ENCODE data around the gene B4GALT2. TPM values are rescaled to one million over a fixed set of nuclear protein-coding genes. Genes with fewer than 3 reads are reported as not detected.

Gene B4GALT2
- total and polyA plus RNA-seq, 9 of the 15 experiments (the other 6 are each of a cell fraction or from before 2014, with no cell fraction given): 1.3 to 86.8 (median 43.8) TPM

DNA sequence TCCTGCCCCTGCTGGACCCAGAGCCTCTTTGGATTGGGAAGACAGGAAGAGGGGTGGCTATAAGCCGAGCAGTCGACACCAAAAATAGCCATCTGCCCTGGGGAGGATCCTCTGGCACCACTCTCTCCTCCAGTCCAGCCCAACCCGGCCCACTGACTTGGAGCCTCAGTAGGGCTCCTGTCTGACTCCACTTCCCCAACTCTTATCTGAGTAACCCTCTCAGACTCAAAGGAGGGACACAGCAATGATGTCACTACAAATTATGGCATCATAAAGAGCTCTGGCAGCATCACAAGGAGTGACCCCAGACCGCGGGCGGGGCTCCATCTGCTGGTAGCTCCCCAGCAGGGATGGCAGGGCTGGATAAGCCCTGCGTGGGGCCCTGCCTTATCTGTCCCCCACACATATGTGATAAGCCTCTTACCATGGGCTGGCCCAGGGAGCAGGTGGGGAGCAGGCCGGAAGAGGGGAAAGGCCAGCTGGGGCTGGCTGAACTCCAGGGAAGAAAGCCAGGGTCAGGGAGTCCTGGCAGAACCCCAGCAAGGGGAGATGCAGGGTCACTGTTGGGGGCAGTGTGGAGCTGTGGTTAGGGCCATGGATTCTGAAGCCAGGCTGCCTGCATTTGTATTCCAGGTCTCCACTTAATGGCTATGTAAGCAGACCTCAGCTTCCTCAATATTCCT lies 56.9 kb downstream of the B4GALT2 start (continued):
- TF ChIP-seq XRCC5 (IDR thresholded peaks at IDR 0.05; ENCODE audit: low read depth, low read length): peak; percentile 96
- TF ChIP-seq ZBTB1 (CRISPR knock-in tag; IDR thresholded peaks at IDR 0.05; ENCODE audit: borderline replicate concordance, low read depth): no peak
- TF ChIP-seq RUNX1 (IDR thresholded peaks at IDR 0.05; ENCODE audit: low read depth): peak; percentile 97
- TF ChIP-seq CHD1 (IDR thresholded peaks at IDR 0.05; ENCODE audit: low read length): no peak
- TF ChIP-seq PHF20 (IDR thresholded peaks at IDR 0.05; ENCODE audit: partially characterized antibody): no peak
- TF ChIP-seq ZNF212 (CRISPR knock-in tag; IDR thresholded peaks at IDR 0.05): peak; percentile 88; the same call in 1 of the 2 replicates
- TF ChIP-seq, protein P1, sequence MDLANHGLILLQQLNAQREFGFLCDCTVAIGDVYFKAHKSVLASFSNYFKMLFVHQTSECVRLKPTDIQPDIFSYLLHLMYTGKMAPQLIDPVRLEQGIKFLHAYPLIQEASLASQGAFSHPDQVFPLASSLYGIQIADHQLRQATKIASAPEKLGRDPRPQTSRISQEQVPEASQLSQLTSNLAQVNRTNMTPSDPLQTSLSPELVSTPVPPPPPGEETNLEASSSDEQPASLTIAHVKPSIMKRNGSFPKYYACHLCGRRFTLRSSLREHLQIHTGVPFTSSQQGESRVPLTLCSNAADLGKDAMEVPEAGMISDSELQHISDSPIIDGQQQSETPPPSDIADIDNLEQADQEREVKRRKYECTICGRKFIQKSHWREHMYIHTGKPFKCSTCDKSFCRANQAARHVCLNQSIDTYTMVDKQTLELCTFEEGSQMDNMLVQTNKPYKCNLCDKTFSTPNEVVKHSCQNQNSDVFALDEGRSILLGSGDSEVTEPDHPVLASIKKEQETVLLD (IDR thresholded peaks at IDR 0.05): peak; percentile 87
- peak; percentile 92 for TF ChIP-seq ZNF444 (CRISPR knock-in tag; IDR thresholded peaks at IDR 0.05)
- TF ChIP-seq, protein P2, sequence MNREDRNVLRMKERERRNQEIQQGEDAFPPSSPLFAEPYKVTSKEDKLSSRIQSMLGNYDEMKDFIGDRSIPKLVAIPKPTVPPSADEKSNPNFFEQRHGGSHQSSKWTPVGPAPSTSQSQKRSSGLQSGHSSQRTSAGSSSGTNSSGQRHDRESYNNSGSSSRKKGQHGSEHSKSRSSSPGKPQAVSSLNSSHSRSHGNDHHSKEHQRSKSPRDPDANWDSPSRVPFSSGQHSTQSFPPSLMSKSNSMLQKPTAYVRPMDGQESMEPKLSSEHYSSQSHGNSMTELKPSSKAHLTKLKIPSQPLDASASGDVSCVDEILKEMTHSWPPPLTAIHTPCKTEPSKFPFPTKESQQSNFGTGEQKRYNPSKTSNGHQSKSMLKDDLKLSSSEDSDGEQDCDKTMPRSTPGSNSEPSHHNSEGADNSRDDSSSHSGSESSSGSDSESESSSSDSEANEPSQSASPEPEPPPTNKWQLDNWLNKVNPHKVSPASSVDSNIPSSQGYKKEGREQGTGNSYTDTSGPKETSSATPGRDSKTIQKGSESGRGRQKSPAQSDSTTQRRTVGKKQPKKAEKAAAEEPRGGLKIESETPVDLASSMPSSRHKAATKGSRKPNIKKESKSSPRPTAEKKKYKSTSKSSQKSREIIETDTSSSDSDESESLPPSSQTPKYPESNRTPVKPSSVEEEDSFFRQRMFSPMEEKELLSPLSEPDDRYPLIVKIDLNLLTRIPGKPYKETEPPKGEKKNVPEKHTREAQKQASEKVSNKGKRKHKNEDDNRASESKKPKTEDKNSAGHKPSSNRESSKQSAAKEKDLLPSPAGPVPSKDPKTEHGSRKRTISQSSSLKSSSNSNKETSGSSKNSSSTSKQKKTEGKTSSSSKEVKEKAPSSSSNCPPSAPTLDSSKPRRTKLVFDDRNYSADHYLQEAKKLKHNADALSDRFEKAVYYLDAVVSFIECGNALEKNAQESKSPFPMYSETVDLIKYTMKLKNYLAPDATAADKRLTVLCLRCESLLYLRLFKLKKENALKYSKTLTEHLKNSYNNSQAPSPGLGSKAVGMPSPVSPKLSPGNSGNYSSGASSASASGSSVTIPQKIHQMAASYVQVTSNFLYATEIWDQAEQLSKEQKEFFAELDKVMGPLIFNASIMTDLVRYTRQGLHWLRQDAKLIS (CRISPR knock-in tag; IDR thresholded peaks at IDR 0.05): no peak
- TF ChIP-seq, protein P3, sequence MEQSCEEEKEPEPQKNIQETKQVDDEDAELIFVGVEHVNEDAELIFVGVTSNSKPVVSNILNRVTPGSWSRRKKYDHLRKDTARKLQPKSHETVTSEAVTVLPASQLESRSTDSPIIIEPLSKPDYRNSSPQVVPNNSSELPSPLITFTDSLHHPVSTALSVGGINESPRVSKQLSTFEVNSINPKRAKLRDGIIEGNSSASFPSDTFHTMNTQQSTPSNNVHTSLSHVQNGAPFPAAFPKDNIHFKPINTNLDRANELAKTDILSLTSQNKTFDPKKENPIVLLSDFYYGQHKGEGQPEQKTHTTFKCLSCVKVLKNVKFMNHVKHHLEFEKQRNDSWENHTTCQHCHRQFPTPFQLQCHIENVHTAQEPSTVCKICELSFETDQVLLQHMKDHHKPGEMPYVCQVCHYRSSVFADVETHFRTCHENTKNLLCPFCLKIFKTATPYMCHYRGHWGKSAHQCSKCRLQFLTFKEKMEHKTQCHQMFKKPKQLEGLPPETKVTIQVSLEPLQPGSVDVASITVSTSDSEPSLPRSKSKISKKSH (CRISPR knock-in tag; IDR thresholded peaks at IDR 0.05): no peak
- no peak; the same call in 1 of the 2 replicates for TF ChIP-seq MYBL2 (IDR thresholded peaks at IDR 0.05; ENCODE audit: low read depth)
- TF ChIP-seq MYBL2 (CRISPR knock-in tag; IDR thresholded peaks at IDR 0.05; ENCODE audit: borderline replicate concordance): no peak
- peak; percentile 68; the same call in 1 of the 2 replicates for TF ChIP-seq DDX20 (tag; IDR thresholded peaks at IDR 0.05; ENCODE audit: low read depth)
- no peak for TF ChIP-seq TCF7L2 (IDR thresholded peaks at IDR 0.05; ENCODE audit: low read depth, low read length)
- peak; percentile 100 for TF ChIP-seq ZNF766 (CRISPR knock-in tag; conservative IDR thresholded peaks at IDR 0.05)
- TF ChIP-seq, protein P4, sequence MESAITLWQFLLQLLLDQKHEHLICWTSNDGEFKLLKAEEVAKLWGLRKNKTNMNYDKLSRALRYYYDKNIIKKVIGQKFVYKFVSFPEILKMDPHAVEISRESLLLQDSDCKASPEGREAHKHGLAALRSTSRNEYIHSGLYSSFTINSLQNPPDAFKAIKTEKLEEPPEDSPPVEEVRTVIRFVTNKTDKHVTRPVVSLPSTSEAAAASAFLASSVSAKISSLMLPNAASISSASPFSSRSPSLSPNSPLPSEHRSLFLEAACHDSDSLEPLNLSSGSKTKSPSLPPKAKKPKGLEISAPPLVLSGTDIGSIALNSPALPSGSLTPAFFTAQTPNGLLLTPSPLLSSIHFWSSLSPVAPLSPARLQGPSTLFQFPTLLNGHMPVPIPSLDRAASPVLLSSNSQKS (CRISPR knock-in tag; IDR thresholded peaks at IDR 0.05): peak; percentile 85; the same call in 1 of the 2 replicates
- TF ChIP-seq ZNF282 (CRISPR knock-in tag; IDR thresholded peaks at IDR 0.05): no peak
- no peak for TF ChIP-seq ZBTB8A (IDR thresholded peaks at IDR 0.05; ENCODE audit: partially characterized antibody)
- TF ChIP-seq WHSC1 (IDR thresholded peaks at IDR 0.05; ENCODE audit: low read length): no peak
- peak; percentile 91 for TF ChIP-seq ZNF695 (CRISPR knock-in tag; IDR thresholded peaks at IDR 0.05)
- peak; percentile 51 for TF ChIP-seq SMC3 (conservative IDR thresholded peaks at IDR 0.05; ENCODE audit: insufficient read depth, low read depth, low read length)
- no peak for TF ChIP-seq IRF2 (CRISPR knock-in tag; IDR thresholded peaks at IDR 0.05)

All from K562 (cell line).